Activated CD4-positive, alpha-beta T cell treated with anti-CD3 and anti-CD28 coated beads, Interleukin-2, amount 50 U/mL, for 1 hour (primary cell): ENCODE data around the gene TTC28.

Source experiments
- DNase-seq: peaks from one replicate; pipeline ENCODE4 v3.0.0-alpha.2; 2020

The TTC28 gene

DNA sequence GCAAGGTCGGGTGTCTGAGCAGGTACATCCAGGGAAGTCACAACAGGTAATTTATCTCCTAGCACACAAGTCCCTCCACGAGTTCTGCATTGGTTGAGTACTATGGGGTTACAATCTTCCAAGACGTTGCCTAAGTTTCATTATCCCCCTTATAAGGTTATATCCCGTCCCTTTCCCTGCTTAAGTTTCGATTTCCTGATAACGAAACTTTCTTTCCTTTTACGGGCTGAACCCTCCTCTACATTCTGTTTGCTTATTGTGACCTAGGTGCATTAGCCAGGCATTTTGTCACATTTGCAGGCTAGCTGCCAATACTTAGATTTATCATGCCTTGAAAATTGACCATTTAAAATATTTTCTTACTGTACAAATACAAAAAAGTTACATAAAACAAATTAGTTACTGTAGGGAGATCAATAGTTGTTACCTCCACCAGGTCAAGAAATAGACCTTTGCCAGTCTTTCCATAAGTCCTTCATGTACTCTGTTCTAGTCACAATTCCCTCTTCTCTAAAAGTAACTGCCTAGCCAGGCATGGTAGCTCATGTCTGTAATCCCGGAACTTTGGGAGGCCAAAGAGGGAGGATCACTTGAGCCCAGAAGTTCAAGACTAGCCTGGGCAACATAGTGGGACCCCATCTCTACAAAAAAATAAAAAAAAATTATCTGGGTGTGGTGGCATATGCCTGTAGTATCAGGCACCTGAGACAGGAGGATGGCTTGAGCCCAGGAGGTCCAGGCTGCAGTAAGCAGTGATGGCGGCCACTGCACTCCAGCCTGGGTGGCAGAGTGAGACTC, 746.3 kb downstream of the TTC28 start:
- DNase-seq, result no peak

- no peak for DNase-seq
Measured at GRCh38 chr22:27930331-27931060, 749.1 kb downstream of the TTC28 start.
